ENCODE data around the gene SYMPK. TPM values are rescaled to one million over a fixed set of nuclear protein-coding genes. Genes with fewer than 3 reads are reported as not detected.

Gene SYMPK
- total RNA-seq, 1 experiment from 2014 or later, result 85.5 TPM

DNA sequence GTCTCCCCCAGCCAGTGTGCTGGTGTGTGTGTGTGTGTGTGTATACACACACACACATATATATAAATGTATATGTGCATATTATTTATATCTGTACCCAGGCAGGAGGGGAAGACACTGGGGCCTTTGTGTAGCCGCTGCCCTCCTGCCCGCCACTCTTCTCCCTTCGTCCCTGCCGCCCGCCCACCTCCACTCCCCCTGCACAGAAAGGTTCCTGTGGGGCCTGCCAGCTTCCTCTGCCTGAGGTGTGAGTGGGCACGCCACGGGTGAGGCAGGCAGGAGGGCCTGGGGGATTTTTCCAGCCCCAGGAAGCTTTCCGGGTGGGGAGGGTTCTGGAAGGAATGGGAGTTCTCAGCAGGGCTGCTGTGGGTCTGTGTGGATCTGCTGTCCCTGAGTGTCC, 16.1 kb upstream of the SYMPK start:
- CTCF ChIA-PET, result no interaction called here

DNA sequence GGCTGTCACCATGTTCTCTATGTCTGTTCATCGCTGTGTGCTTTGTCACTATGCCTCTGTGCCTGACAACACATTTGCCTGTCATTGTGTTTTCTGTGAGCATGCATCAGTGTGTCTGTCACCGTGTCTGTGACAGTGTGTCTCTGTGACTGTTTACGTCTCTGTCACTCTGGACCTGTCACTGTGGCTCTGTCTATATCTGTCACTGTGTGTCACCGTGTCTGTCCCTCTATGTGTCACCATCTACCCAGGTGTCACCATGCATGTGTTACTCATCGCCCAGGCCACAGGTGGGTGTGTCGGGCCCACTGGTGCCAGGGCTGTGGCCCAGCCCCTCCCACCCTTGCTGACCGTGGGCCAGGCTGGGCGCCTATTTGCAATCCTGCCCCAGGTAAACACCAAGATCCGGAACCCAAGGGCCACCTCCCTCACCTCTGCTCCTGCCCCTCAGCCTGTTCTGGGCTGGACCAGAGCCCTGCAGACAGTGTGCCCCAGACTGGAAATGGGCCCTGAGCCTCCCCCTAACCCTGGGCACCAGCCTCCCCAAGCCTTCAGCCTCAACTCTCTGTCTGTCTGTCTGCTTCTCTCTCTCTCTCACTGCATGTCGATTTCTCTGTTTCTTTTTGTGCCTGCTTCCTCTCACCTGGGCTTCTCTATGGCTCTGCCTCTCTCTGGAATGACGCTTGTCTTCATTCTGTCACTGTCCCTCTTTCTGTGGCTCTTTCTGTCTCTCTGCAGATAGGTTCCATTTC, 15.3 kb upstream of the SYMPK start:
- no peak for DNase-seq (ENCODE audit: low spot score)
- no peak for TF ChIP-seq EZH2 (IDR thresholded peaks at IDR 0.05; ENCODE audit: borderline replicate concordance, low read depth, low read length, poor library complexity, severe bottlenecking)
- no TSS peak for BruUV-seq (replicated peaks)
- Histone ChIP-seq H3K36me3 (ENCODE audit: insufficient read depth, low read length, poor library complexity, severe bottlenecking) (no peaks in the 10 kb centered on the region), H3K27me3 (replicated peaks; ENCODE audit: insufficient read depth, low read depth, low read length, poor library complexity) (no peaks in the 10 kb centered on the region), H3K27ac (ENCODE audit: low read depth, low read length, poor library complexity, severe bottlenecking) (no peak overlapping the region), H3K4me1 (ENCODE audit: insufficient read depth, low read length, poor library complexity, severe bottlenecking) (peaks cover 5% of the 10 kb centered on the region), H3K9me3 (ENCODE audit: low read depth, low read length, poor library complexity, severe bottlenecking) (no peaks in the 10 kb centered on the region), H3K4me3 (ENCODE audit: low read depth, low read length, poor library complexity, severe bottlenecking) (no peak overlapping the region)
- intact Hi-C loops (cut with micrococcal nuclease; ENCODE audit: unreplicated experiment), result no loop called here
- CTCF ChIA-PET, result no interaction called here
- POLR2A ChIA-PET (ENCODE audit: low non-redundant PET), result no interaction called here

More for the DNA sequence above, 16.1 kb upstream of the SYMPK start:
- Histone ChIP-seq H3K4me3 (ENCODE audit: low read depth, low read length, poor library complexity, severe bottlenecking) (no peak overlapping the region), H3K27ac (ENCODE audit: low read depth, low read length, poor library complexity, severe bottlenecking) (no peak overlapping the region), H3K9me3 (ENCODE audit: low read depth, low read length, poor library complexity, severe bottlenecking) (no peaks in the 10 kb centered on the region), H3K4me1 (ENCODE audit: insufficient read depth, low read length, poor library complexity, severe bottlenecking) (peaks cover 11% of the 10 kb centered on the region), H3K27me3 (replicated peaks; ENCODE audit: insufficient read depth, low read depth, low read length, poor library complexity) (no peaks in the 10 kb centered on the region), H3K36me3 (ENCODE audit: insufficient read depth, low read length, poor library complexity, severe bottlenecking) (no peaks in the 10 kb centered on the region)
- intact Hi-C loops (cut with micrococcal nuclease; ENCODE audit: unreplicated experiment), result no loop called here
- BruUV-seq (replicated peaks), result no TSS peak
- DNase-seq (ENCODE audit: low spot score), result no peak
- TF ChIP-seq EZH2 (IDR thresholded peaks at IDR 0.05; ENCODE audit: borderline replicate concordance, low read depth, low read length, poor library complexity, severe bottlenecking), result no peak
- TF ChIP-seq, protein P1, sequence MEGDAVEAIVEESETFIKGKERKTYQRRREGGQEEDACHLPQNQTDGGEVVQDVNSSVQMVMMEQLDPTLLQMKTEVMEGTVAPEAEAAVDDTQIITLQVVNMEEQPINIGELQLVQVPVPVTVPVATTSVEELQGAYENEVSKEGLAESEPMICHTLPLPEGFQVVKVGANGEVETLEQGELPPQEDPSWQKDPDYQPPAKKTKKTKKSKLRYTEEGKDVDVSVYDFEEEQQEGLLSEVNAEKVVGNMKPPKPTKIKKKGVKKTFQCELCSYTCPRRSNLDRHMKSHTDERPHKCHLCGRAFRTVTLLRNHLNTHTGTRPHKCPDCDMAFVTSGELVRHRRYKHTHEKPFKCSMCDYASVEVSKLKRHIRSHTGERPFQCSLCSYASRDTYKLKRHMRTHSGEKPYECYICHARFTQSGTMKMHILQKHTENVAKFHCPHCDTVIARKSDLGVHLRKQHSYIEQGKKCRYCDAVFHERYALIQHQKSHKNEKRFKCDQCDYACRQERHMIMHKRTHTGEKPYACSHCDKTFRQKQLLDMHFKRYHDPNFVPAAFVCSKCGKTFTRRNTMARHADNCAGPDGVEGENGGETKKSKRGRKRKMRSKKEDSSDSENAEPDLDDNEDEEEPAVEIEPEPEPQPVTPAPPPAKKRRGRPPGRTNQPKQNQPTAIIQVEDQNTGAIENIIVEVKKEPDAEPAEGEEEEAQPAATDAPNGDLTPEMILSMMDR (conservative IDR thresholded peaks at IDR 0.05; ENCODE audit: low read depth, low read length), result no peak
- POLR2A ChIA-PET (ENCODE audit: low non-redundant PET), result no interaction called here

DNA sequence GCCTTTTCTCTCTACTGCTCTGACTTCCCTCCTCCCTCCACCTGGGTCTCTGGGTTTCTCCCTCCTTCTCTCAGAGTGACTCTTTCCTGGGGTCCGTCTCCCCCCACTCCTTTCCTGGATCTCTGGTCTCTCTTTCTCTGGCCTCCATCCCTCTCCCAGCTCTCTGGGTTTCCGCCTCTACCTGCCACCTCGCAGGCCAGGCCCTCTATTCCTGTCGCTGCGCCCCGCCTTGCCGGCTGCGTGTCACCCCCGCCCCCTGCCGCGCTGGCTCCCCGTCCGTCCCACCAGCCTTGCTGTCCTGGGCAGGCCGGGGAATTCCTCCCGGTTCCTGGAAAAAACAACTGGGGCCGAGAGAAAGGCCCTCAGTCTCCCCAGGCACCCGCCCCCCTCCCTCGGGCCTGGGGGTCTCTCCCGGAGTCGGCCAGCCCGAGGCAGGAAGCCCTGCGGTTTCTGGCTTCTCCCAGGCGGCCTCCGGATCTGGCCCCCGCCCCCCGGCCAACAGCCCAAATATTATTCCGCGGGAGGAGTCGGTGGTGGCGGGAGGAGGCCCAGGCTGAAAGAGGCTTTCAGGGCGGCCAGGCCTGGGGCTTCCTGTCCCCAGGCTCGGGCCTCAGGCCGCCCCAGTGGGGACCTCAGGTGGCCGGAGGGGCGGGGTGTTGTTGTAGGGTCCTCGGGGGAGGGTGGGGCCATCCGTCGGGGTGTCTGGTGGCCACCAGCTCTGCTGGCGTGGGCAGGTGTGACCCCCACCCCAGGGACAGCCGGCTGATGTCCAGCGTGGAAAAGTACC, 13.7 kb upstream of the SYMPK start:
- Histone ChIP-seq H3K27ac (ENCODE audit: low read depth, low read length, poor library complexity, severe bottlenecking) (no peak overlapping the region), H3K36me3 (ENCODE audit: insufficient read depth, low read length, poor library complexity, severe bottlenecking) (no peaks in the 10 kb centered on the region), H3K27me3 (replicated peaks; ENCODE audit: insufficient read depth, low read depth, low read length, poor library complexity) (no peaks in the 10 kb centered on the region), H3K9me3 (ENCODE audit: low read depth, low read length, poor library complexity, severe bottlenecking) (no peaks in the 10 kb centered on the region), H3K4me1 (ENCODE audit: insufficient read depth, low read length, poor library complexity, severe bottlenecking) (no peaks in the 10 kb centered on the region), H3K4me3 (ENCODE audit: low read depth, low read length, poor library complexity, severe bottlenecking) (no peak overlapping the region)
- BruUV-seq (replicated peaks), result no TSS peak
- ChIA-PET POLR2A (ENCODE audit: low non-redundant PET) (no interaction called here), CTCF (no interaction called here)
- intact Hi-C loops (cut with micrococcal nuclease; ENCODE audit: unreplicated experiment), result no loop called here
- TF ChIP-seq, protein P1 (conservative IDR thresholded peaks at IDR 0.05; ENCODE audit: low read depth, low read length), result no peak
- TF ChIP-seq EZH2 (IDR thresholded peaks at IDR 0.05; ENCODE audit: borderline replicate concordance, low read depth, low read length, poor library complexity, severe bottlenecking), result no peak
- no peak for DNase-seq (ENCODE audit: low spot score)

Measured in A673 (cell line).